HepG2 (cell line): ENCODE data around the gene GCC1.
"Not testable (repeated sequence)": the region's sequence is repeated elsewhere in the genome, so short reads cannot be mapped to it uniquely, and the experiment has no call there.

Experiments
- CTCF ChIP-seq: sonication (generic); formaldehyde crosslinking; IDR thresholded peaks from 2 replicates; pipeline ENCODE4 v1.5.0; 2020; ENCODE audit warnings: mild to moderate bottlenecking, missing genetic modification reagents, moderate library complexity
- DMAP1 ChIP-seq: IDR thresholded peaks from 2 replicates; pipeline ENCODE4 v1.6.1; 2016
- EZH2 ChIP-seq: conservative IDR thresholded peaks from 2 replicates; pipeline ENCODE4 v1.6.1; 2012; ENCODE audit warnings: mild to moderate bottlenecking, low read depth, low read length, moderate library complexity
- MAZ ChIP-seq, 2 experiments: sonication (generic) in 1 of 2; formaldehyde crosslinking in 1 of 2; IDR thresholded peaks; 2 replicates each; pipeline versions ENCODE4 v1.5.0 to v1.6.1; 2012 to 2020; ENCODE audit warnings: low read depth in 2 of 2, mild to moderate bottlenecking in 2 of 2, borderline replicate concordance in 1 of 2, improper control_type of control experiment in 1 of 2, low read length in 1 of 2, missing genetic modification reagents in 1 of 2, moderate library complexity in 1 of 2
- POLR2AphosphoS5 ChIP-seq: IDR thresholded peaks from 2 replicates; pipeline ENCODE4 v1.6.1; 2012; ENCODE audit warnings: low read depth, low read length
- SIN3A ChIP-seq: IDR thresholded peaks from 2 replicates; pipeline ENCODE4 v1.6.1; 2011; ENCODE audit warnings: low read depth, mild to moderate bottlenecking, control low read depth, low read length, borderline replicate concordance
- SRSF9 ChIP-seq: fragments of 200-400 bp; formaldehyde crosslinking; IDR thresholded peaks from 2 replicates; pipeline ENCODE4 v1.6.1; 2018; ENCODE audit warnings: borderline replicate concordance, mild to moderate bottlenecking, low read depth, low read length; ENCODE audit not compliant: insufficient read depth, poor library complexity, severe bottlenecking
- YY1 ChIP-seq: IDR thresholded peaks from 2 replicates; pipeline ENCODE4 v1.6.1; 2011; ENCODE audit warnings: low read length, low read depth, moderate library complexity, mild to moderate bottlenecking; ENCODE audit not compliant: insufficient read depth, insufficient replicate concordance
- TF ChIP-seq, protein P1 (sequence below): sonication (generic); formaldehyde crosslinking; IDR thresholded peaks from 2 replicates; pipeline ENCODE4 v1.4.0; 2020; ENCODE audit warnings: low read depth, mild to moderate bottlenecking, missing genetic modification reagents
- TF ChIP-seq, protein P2 (sequence below): sonication (generic); formaldehyde crosslinking; IDR thresholded peaks from 2 replicates; pipeline ENCODE4 v1.5.1; 2020; ENCODE audit warnings: missing genetic modification reagents, mild to moderate bottlenecking, borderline replicate concordance

DNA sequence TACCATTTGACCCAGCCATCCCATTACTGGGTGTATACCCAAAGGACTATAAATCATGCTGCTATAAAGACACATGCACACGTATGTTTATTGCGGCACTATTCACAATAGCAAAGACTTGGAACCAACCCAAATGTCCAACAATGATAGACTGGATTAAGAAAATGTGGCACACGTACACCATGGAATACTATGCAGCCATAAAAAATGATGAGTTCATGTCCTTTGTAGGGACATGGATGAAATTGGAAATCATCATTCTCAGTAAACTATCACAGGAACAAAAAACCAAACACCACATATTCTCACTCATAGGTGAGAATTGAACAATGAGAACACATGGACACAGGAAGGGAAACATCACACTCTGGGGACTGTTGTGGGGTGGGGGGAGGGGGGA lies 17.4 kb downstream of the GCC1 start:
- TF ChIP-seq POLR2AphosphoS5; EZH2; SRSF9; MAZ (IDR thresholded peaks at IDR 0.05; ENCODE audit: borderline replicate concordance, low read depth, low read length); MAZ (CRISPR knock-in tag; IDR thresholded peaks at IDR 0.05; ENCODE audit: low read depth); SIN3A; CTCF (CRISPR knock-in tag); DMAP1 (CRISPR knock-in tag); YY1: not testable (repeated sequence)
- TF ChIP-seq, protein P1, sequence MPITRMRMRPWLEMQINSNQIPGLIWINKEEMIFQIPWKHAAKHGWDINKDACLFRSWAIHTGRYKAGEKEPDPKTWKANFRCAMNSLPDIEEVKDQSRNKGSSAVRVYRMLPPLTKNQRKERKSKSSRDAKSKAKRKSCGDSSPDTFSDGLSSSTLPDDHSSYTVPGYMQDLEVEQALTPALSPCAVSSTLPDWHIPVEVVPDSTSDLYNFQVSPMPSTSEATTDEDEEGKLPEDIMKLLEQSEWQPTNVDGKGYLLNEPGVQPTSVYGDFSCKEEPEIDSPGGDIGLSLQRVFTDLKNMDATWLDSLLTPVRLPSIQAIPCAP (CRISPR knock-in tag), result not testable (repeated sequence)
- TF ChIP-seq, protein P2, sequence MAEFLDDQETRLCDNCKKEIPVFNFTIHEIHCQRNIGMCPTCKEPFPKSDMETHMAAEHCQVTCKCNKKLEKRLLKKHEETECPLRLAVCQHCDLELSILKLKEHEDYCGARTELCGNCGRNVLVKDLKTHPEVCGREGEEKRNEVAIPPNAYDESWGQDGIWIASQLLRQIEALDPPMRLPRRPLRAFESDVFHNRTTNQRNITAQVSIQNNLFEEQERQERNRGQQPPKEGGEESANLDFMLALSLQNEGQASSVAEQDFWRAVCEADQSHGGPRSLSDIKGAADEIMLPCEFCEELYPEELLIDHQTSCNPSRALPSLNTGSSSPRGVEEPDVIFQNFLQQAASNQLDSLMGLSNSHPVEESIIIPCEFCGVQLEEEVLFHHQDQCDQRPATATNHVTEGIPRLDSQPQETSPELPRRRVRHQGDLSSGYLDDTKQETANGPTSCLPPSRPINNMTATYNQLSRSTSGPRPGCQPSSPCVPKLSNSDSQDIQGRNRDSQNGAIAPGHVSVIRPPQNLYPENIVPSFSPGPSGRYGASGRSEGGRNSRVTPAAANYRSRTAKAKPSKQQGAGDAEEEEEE (CRISPR knock-in tag), result not testable (repeated sequence)
